Adrenal gland (tissue), 5 donors: ENCODE data around the gene BRSK2.

Experiments
- POLR2A ChIP-seq, 2 donors: fragments of 450-650 bp; IDR thresholded peaks; one replicate each; pipeline ENCODE4 v1.6.1; 2017; ENCODE audit warnings: antibody characterized with exemption in 2 of 2, mild to moderate bottlenecking in 2 of 2, moderate library complexity in 1 of 2
- TF ChIP-seq, protein P1 (sequence below), 6 experiments: fragments of 450-650 bp in 4 of 6; fragments of 200-600 bp in 2 of 6; sonication (generic) in 1 of 6; IDR thresholded peaks; 1 replicate in 5 of 6; 2 replicates in 1 of 6; pipeline versions ENCODE4 v1.5.1 to v1.8.0; 2016 to 2021; ENCODE audit warnings: antibody characterized with exemption in 6 of 6, mild to moderate bottlenecking in 2 of 6, moderate library complexity in 1 of 6
- donor health status: DM: no; HTN: no; CAD: no.

DNA sequence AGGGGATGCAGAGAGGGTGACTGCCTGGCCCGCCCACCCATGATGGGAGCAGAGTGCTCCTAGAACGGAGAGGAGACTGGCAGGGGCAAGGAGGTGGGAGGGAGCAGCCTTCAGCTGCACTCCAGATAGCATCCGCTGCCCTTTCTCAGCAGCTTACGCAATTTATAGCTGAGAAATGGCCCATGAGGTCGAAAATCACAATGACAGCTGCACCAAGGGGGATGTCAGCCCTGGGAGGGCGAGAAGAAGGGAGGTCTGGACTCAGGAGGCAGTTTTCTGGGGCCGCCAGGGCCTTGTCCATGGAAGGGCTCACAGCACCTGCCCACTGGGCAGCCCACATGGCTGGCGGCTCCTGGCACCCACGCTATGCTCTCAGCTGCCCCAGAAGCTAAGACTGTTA is 114.4 kb downstream of the BRSK2 start:
- TF ChIP-seq POLR2A (IDR thresholded peaks at IDR 0.05) = no peak
- TF ChIP-seq, protein P1, sequence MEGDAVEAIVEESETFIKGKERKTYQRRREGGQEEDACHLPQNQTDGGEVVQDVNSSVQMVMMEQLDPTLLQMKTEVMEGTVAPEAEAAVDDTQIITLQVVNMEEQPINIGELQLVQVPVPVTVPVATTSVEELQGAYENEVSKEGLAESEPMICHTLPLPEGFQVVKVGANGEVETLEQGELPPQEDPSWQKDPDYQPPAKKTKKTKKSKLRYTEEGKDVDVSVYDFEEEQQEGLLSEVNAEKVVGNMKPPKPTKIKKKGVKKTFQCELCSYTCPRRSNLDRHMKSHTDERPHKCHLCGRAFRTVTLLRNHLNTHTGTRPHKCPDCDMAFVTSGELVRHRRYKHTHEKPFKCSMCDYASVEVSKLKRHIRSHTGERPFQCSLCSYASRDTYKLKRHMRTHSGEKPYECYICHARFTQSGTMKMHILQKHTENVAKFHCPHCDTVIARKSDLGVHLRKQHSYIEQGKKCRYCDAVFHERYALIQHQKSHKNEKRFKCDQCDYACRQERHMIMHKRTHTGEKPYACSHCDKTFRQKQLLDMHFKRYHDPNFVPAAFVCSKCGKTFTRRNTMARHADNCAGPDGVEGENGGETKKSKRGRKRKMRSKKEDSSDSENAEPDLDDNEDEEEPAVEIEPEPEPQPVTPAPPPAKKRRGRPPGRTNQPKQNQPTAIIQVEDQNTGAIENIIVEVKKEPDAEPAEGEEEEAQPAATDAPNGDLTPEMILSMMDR (IDR thresholded peaks at IDR 0.05) = no peak
